ENCODE data around the gene KCTD12. TPM values are rescaled to one million over a fixed set of nuclear protein-coding genes. Genes with fewer than 3 reads are reported as not detected.
"Not testable (repeated sequence)": the region's sequence is repeated elsewhere in the genome, so short reads cannot be mapped to it uniquely, and the experiment has no call there.

Gene KCTD12
- polyA plus RNA-seq, 3 donors = 30.9 to 67.1 (median 31.2) TPM

GRCh38 chr13:76921516-76921915, 35.3 kb upstream of the KCTD12 start:
- Histone ChIP-seq H3K9me3 (replicated peaks in 1 of 2; ENCODE audit: control insufficient read depth in 1 of 2, insufficient read depth in 1 of 2, low read length in 2 of 2) (no peaks in the 10 kb centered on the region), H4K20me1 (ENCODE audit: insufficient read depth, low read length) (no peaks in the 10 kb centered on the region), H3K36me3 (replicated peaks in 1 of 2; ENCODE audit: control insufficient read depth in 1 of 2, insufficient read depth in 2 of 2, low read length in 2 of 2) (no peaks in the 10 kb centered on the region), H3K9ac (ENCODE audit: insufficient read depth, low read length, poor library complexity, severe bottlenecking) (no peak overlapping the region), H3K4me2 (replicated peaks; ENCODE audit: extremely low read depth, low read length, poor library complexity, severe bottlenecking) (no peak overlapping the region), H3K4me1 (ENCODE audit: control insufficient read depth in 1 of 2, insufficient read depth in 2 of 2, low read length in 2 of 2) (no peaks in the 10 kb centered on the region), H3K4me3 (replicated peaks in 1 of 3; ENCODE audit: low read depth in 2 of 3, low read length in 3 of 3) (no peak overlapping the region), H3K79me2 (ENCODE audit: insufficient read depth, low read length) (no peaks in the 10 kb centered on the region), H3K27ac (ENCODE audit: low read depth in 1 of 2, low read length in 2 of 2) (no peak overlapping the region), H3K27me3 (ENCODE audit: control insufficient read depth in 2 of 2, insufficient read depth in 2 of 2, low read length in 2 of 2) (no peaks in the 10 kb centered on the region), H2AFZ (ENCODE audit: insufficient read depth, low read depth, low read length, poor library complexity, severe bottlenecking) (no peak overlapping the region)
- peaks cover 4% of the 10 kb centered on the region for H3K4me1 Mint-ChIP-seq
- H3K9me3 Mint-ChIP-seq = peaks cover 0 to 11% (median 2%) of the 10 kb centered on the region in 7 donors
- no peaks in the 10 kb centered on the region for H3K27me3 Mint-ChIP-seq (ENCODE audit: low read depth in 3 of 3)
- intact Hi-C loops (cut with micrococcal nuclease) = loop anchor here in 1 of 2 donors (5.0 kb wide), 1 partner anchor 36 kb away; no protein-coding TSS in a partner anchor
- no peak overlapping the region for H3K27ac Mint-ChIP-seq
- H3K36me3 Mint-ChIP-seq = no peaks in the 10 kb centered on the region
- DNase-seq = no peak
- WGBS (ENCODE audit: insufficient coverage) = no CpG with 5 or more reads among the region's 1 CpG
- no peak overlapping the region for H3K4me3 Mint-ChIP-seq
- TF ChIP-seq CTCF (IDR thresholded peaks at IDR 0.05) = no peak

DNA sequence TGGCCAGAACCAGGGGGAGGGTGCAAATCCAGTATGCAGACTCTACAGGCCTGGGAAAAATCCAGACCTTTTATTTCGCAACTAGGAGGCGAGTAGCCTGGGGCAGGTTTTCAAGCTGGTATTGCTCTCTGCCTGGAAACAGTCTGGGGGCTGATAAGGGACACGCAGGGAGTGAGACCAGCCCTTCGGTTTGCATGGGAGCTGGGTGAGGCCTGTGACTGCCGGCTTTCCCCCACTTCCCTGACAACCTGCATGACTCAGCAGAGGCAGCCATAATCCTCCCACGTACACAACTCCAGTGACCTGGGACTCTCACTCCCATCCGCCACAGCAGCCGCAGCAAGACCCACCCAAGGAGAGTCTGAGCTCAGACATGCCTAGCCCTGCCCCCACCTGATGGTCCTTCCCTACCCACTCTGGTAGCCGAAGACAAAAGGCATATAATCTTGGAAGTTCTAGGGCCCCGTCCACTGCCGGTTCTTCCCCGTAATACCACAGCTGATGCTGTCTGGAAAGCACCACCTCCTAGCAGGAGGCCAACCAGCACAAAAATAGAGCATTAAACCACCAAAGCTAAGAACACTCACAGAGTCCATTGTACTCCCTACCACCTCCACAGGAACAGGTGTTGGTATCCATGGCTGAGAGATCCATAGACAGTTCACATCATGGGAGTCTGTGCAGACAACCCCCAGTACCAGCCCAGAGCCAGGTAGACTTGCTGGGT, 31.7 kb upstream of the KCTD12 start:
- WGBS (ENCODE audit: insufficient coverage) = 87% methylated on average over 8 of the region's 12 CpGs
- not testable (repeated sequence) for H3K9me3 ChIP-seq (replicated peaks in 1 of 2; ENCODE audit: control insufficient read depth in 1 of 2, insufficient read depth in 1 of 2, low read length in 2 of 2)

More for the DNA sequence above, 31.7 kb upstream of the KCTD12 start:
- H3K4me1 ChIP-seq (ENCODE audit: control insufficient read depth in 1 of 2, insufficient read depth in 2 of 2, low read length in 2 of 2); intact Hi-C loops (cut with micrococcal nuclease); H3K36me3 ChIP-seq (replicated peaks in 1 of 2; ENCODE audit: control insufficient read depth in 1 of 2, insufficient read depth in 2 of 2, low read length in 2 of 2); H3K4me2 ChIP-seq (replicated peaks; ENCODE audit: extremely low read depth, low read length, poor library complexity, severe bottlenecking); H3K27ac ChIP-seq (ENCODE audit: low read depth in 1 of 2, low read length in 2 of 2); H3K4me3 ChIP-seq (replicated peaks in 1 of 3; ENCODE audit: low read depth in 2 of 3, low read length in 3 of 3); H2AFZ ChIP-seq (ENCODE audit: insufficient read depth, low read depth, low read length, poor library complexity, severe bottlenecking); DNase-seq; H3K4me3 Mint-ChIP-seq; H4K20me1 ChIP-seq (ENCODE audit: insufficient read depth, low read length); H3K36me3 Mint-ChIP-seq; H3K9ac ChIP-seq (ENCODE audit: insufficient read depth, low read length, poor library complexity, severe bottlenecking); H3K27me3 Mint-ChIP-seq (ENCODE audit: low read depth in 3 of 3); H3K27me3 ChIP-seq (ENCODE audit: control insufficient read depth in 2 of 2, insufficient read depth in 2 of 2, low read length in 2 of 2); H3K4me1 Mint-ChIP-seq; H3K79me2 ChIP-seq (ENCODE audit: insufficient read depth, low read length): not testable (repeated sequence)
- peaks cover 0 to 11% (median 2%) of the 10 kb centered on the region in 7 donors for H3K9me3 Mint-ChIP-seq
- H3K27ac Mint-ChIP-seq = peak overlapping the region in 1 of 7 donors; percentile 54
